Stimulated activated CD8-positive, alpha-beta memory T cell treated with anti-CD3 and anti-CD28 coated beads, Interleukin-2, amount 100 ng/mL, for 1 hour (primary cell): ENCODE measurements around the gene VAT1L.

Experiments used
- DNase-seq, 2 donors: peaks; one replicate each; pipeline ENCODE4 v3.0.0-alpha.2; 2020; ENCODE audit warnings: low read depth in 2 of 2

Gene VAT1L, protein sequence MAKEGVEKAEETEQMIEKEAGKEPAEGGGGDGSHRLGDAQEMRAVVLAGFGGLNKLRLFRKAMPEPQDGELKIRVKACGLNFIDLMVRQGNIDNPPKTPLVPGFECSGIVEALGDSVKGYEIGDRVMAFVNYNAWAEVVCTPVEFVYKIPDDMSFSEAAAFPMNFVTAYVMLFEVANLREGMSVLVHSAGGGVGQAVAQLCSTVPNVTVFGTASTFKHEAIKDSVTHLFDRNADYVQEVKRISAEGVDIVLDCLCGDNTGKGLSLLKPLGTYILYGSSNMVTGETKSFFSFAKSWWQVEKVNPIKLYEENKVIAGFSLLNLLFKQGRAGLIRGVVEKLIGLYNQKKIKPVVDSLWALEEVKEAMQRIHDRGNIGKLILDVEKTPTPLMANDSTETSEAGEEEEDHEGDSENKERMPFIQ

DNA sequence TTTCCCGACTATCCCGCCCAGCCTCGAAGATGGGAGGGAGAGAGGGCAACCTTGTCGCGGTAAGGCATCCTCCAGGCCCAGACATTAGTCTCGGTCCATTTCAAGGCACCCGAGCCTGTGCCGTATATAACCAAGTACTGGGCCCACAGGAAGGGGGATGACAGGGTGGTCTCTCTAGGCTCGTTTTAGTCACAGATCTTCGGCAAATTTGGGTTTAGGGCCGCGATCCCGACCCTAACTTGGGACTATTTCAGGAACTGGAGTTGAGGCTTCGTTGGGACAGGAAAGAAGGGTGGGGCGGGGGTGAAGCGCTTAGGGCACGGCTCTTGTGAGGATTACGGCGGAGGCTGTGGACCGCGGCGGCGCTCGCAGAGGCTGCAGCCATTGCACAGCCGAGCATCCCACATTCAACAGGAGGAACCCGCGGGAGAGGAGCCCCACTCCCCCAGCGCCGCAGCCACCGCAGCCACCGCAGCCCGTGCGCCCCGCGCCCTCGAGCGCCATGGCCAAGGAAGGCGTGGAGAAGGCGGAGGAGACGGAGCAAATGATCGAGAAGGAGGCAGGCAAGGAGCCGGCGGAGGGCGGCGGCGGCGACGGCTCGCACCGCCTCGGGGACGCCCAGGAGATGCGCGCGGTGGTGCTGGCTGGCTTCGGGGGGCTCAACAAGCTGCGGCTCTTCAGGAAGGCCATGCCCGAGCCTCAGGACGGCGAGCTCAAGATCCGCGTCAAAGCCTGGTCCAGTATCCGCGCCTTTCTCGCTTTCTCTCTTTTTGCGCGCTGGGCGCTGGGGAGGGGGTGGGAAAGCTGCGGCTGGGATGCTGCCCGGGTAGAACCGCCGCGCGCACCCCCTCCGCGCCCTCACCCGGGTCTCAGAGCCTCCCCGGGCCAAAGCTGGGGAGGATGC is at the start of gene VAT1L:
Gene VAT1L, plus strand, starts transcription at position 384 of the 904 bp plus-strand sequence. Its CDS starts 119 bp downstream, at position 503.
- DNase-seq: no peak

DNA sequence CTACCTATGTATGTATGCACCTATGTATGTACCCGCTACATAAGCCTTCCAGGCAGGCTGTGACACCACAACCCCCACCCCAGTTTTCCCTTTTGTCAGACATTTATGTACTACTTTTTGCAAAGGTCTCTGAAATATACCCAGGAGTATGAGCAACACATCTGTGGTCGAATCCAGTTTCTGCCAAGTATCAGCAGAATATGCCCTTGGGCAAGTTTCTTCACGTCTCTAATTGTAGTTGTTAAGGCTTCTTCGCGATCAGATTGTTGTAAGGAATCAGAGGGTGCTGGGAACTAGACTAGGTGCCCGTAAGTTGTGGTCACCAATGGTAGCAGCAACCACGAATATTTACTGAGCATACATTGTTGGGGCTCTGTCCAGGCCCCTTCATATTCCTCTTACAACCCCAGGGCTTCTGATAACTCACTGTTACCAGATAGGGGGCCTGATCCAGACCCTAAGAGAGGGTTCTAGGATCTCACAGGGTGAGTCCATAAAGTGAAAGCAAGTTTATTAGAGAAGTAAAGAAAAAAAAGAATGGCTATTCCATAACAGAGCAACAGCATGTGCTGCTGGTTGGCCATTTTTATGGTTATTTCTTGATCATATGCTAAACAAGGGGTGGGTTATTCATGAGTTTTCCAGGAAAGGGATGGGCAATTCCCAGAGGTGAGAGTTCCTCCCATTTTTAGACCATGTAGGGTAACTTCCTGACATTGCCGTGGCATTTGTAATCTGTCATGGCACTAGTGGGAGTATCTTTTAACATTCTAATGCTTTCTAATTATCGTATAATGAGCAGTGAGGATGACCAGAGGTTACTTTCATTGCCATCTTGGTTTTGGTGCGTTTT is 49.4 kb upstream of the VAT1L start:
- no peak for DNase-seq

DNA sequence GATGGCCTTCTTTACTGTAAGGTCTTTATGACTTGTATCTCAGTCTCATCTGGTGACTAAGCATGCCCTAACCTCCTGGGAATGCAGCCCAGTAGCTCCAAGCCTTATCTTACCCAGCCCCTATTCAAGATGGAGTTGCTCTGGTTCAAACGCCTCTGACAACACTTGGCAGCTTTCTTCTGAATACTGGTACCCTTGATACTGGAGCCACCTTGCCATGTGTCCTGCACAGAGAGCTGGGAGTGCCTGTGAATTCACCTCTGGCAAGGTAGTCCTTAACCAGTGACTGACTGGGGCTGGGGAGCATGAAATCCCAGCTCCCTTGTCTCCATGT is 48.8 kb upstream of the VAT1L start:
- DNase-seq: no peak

GRCh38 chr16:77744141-77744540 is 44.2 kb upstream of the VAT1L start:
- DNase-seq: no peak

DNA sequence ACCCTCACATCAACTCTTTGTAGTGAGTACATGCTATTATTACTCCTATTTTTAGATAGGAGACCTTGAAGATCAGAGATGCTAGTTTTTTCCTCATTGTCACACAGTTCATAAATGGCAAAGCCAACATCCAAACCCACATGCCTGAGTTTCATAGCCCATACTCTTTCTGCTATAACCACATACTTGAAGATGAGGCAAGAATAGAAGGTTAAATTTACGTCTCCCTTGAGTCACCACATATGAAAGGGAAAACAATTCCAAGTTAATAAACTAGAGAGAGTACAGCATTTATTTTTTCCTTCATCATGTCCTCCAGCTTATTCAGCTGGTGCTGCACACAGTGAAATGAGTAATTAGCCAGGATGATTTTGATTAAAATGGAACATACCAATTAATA is 42.4 kb upstream of the VAT1L start:
- no peak for DNase-seq

GRCh38 chr16:77748421-77749005 is 39.9 kb upstream of the VAT1L start:
- no peak for DNase-seq

DNA sequence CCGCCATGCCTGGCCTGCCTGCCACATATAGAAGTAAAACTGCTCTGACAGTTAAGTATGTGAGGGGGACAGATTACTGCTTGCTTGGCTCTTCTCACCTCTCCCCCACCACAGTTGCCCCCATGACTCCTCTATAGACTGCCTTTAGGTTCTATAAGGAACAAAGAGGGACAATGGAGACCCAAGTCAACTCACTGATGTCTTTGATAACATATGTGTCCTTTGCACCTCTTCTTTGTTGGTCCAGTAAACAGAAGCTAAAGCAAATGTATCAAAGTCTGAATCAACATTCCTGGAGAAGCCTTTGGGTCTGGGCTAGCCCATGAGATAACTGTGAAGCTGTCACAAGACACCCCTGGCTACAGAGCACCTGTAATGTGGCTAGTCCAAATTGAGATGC is 38.9 kb upstream of the VAT1L start:
- DNase-seq: no peak

DNA sequence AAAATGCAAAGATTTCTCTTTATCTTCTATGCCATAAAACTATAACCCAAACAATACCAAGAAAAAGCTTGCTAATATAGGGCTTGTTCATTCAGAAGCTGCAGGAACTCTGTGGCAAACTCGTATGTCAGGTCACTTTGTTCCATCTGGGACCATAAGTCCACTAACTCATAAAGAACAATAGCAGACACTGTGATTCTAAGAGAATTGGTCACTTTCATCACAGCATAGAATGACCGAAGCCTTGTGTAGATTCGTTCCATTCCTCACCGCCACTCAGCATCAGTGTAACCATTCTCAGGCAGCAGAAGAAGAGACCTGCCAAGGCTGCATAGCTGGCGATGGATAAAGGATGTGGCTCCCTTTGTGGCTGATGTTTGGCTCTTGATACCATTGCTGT is 30.3 kb upstream of the VAT1L start:
- DNase-seq: no peak

GRCh38 chr16:77758508-77758907 is 29.9 kb upstream of the VAT1L start:
- no peak for DNase-seq

DNA sequence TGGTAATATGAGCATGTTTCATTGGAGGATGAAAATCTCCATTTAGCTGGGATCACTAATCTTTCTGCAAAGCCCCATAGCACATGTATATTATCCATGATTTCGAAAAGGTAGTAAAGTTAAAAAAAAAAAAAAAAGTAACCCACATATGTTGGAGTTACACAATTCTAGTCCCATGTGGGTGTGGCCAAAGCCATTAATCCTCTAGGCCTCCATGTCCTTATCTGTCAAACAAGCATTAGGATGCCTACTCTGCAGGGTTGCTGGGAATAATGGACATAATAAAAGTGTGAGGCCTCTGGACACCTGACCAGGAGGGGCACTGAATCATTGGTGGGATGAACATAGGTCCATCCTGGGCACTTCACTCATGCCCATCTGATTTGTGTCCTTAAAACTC is 29.2 kb upstream of the VAT1L start:
- no peak for DNase-seq

- no peak for DNase-seq
Observed at GRCh38 chr16:77759821-77760220, 28.5 kb upstream of the VAT1L start.

DNA sequence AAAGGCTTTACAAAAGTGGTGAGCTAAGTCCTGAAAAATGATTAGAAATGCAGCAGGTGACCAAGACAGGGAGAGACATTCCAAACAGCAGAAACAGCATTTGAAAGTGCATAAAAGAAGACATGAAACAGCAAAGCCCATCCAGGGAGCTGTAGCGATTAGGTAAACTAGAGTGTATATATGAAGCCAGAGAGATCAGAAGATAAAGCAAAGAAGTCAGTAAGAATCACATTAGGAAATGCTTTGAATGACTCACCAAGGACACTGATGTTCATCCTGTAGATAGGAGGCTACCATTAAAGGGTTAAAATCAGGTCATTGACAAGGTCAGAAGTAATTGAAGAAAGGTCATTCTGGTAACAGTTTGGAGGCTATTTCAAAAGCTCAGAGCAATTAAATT is 27.6 kb upstream of the VAT1L start:
- no peak for DNase-seq

DNA sequence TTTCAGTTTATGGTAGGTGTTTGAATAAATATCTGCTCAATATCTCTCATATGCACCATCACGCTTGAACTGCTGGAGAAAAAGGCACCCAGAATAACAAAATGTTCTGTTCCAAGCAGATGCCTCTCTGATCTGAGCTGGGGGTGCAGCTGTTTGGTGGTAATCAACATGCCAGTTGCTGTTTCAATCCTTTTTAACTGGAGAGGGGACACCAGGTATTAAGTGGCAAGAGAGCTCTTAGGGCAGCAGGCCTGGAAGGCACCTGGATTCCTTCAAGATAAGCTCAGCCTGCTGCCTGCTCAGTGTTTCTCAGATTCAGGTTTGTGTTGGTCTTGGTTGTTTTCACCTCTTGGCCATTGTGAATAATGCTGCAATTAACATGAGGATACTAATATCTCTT is 27.2 kb upstream of the VAT1L start:
- no peak for DNase-seq

DNA sequence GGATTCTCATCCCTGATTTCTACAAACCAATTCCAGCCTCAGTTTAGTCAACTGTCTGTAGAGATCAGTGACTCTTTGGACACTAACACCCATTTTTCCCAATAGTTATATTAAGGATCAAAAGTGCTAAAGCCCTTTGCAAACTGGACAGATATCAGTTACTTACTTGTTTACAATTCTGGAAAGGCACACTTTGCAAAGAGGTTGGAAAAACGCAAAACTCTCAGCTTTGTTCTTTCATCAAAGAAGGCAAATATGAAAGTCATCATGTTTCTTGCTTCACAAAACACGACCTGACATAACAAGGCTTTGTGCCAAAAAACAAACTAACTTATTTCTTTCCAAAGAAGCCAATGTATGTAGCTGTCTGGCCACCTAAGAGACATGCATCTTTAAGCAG is 26.1 kb upstream of the VAT1L start:
- DNase-seq: no peak

GRCh38 chr16:77763994-77764393 is 24.4 kb upstream of the VAT1L start:
- no peak for DNase-seq

DNA sequence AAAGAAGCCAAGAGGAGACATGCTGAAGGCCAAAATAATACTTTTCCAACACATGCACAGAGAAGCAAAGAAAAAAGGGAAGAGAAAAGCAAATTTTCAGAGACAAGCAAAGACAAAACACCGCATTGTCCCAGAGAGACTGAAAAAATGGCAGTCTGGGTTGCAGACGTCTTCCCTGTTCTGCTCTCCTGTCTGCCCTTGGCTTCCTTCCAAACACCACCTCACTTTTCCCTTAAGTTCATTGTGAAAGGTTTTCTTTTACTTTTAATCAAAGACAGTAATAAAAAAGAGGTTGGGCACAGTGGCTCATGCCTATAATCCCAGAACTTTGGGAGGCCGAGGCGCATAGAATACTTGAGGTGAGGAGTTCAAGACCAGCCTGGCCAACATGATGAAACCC is 21.2 kb upstream of the VAT1L start:
- DNase-seq: no peak

DNA sequence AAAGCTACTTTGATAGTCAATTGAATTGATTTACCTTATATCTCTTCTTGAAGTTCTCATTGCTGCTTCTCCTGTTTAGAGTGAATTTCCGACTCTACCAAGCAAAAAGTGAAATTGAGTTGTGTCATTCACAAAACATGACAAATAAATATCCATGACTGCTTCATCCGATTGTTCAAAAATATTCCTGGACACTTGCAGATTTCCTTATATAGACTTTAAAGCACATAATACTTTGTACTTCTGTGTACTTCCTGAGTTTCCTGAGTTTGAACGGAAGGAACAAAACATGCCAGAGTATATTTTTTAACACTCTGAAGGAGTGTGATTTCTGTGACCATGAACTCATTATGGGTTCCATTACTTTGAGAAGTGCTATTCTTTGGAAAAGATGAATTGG is 20.5 kb upstream of the VAT1L start:
- DNase-seq: no peak

- DNase-seq: no peak
Observed at GRCh38 chr16:77775911-77776909, 12.2 kb upstream of the VAT1L start.

- no peak for DNase-seq
Observed at GRCh38 chr16:77777745-77778144, 10.6 kb upstream of the VAT1L start.

DNA sequence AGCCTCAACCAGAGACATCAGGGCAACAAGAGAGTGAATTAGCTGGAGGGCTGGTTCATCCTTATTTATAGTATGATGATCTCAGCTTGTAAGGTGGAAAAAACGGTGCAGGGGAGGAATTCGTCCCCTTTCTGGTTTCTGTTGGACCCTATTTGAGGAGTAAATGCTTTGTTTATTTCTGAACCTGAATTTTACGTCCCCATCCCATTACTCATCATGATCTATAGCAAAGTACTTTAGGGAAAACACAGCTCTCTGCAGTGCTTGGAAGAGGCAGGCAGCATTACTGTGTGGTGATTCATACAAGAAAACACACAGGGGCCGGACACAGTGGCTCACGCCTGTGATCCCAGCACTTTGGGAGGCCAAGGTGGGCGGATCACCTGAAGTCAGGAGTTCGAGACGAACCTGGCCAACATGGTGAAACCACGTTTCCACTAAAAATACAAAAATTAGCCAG is 8.0 kb upstream of the VAT1L start:
- DNase-seq: no peak
